Measurements from ENCODE around the gene ZNF534.

DNA sequence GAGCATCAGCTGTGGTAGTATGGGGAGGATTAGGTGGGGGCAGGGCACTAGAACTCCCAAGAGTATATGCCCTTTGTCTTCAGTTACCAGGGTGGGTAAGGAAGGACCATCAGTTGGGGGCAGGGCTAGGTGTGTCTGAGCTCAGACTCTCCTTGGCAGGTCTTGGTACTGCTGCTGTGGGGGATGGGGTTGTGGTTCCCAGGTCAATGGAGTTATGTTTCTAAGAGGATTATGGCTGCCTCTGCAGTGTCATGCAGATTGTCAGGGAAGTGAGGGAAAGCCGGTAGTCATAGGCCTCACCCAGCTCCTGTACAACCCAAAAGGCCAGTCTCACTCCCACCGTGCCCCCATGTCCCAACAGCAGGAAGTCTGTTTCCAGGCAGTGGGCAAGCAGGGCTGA lies 15.6 kb downstream of the ZNF534 start:
- TF ChIP-seq CTCF (IDR thresholded peaks at IDR 0.05; ENCODE audit: control extremely low read depth in 1 of 3, insufficient read depth in 1 of 3, low read depth in 1 of 3, low read length in 3 of 3) (no peak), YY1 (IDR thresholded peaks at IDR 0.05; ENCODE audit: low read depth, low read length) (no peak), CBX5 (IDR thresholded peaks at IDR 0.05; ENCODE audit: low read depth, low read length) (no peak), SUZ12 (IDR thresholded peaks at IDR 0.05; ENCODE audit: low read length) (no peak), SP2 (IDR thresholded peaks at IDR 0.05; ENCODE audit: low read length) (no peak), SRF (IDR thresholded peaks at IDR 0.05; ENCODE audit: low read depth, low read length) (no peak), RBBP5 (IDR thresholded peaks at IDR 0.05; ENCODE audit: borderline replicate concordance, low read depth, low read length) (no peak), SP1 (IDR thresholded peaks at IDR 0.05; ENCODE audit: low read depth, low read length) (no peak), TEAD4 (IDR thresholded peaks at IDR 0.05; ENCODE audit: low read depth, low read length) (no peak), BRCA1 (IDR thresholded peaks at IDR 0.05; ENCODE audit: low read depth, low read length) (no peak), ATF2 (IDR thresholded peaks at IDR 0.05; ENCODE audit: low read length) (no peak), CEBPB (IDR thresholded peaks at IDR 0.05; ENCODE audit: low read depth, low read length) (no peak), TBP (IDR thresholded peaks at IDR 0.05; ENCODE audit: low read depth, low read length) (no peak), MAX (IDR thresholded peaks at IDR 0.05) (no peak)

Measured in H1 (cell line).